Neural progenitor cell (in vitro differentiated cells): ENCODE results near the gene ZNF180. TPM values are rescaled to one million over a fixed set of nuclear protein-coding genes. Genes with fewer than 3 reads are reported as not detected.

Experiments
- DNase-seq: peaks from one replicate; pipeline ENCODE4 v3.0.0-alpha.2; 2016; ENCODE audit warnings: low spot score
- H2AFZ ChIP-seq: fragments of 200-600 bp; sonication (generic); replicated peaks from 2 replicates; pipeline ENCODE4 v1.6.1; 2016; ENCODE audit warnings: antibody characterized with exemption
- H3F3A ChIP-seq: fragments of 200-600 bp; sonication (generic); 2 replicates; pipeline ENCODE4 v1.6.1; 2016; ENCODE audit warnings: antibody characterized with exemption, low read depth
- H3K27ac ChIP-seq: fragments of 200-600 bp; sonication (generic); 2 replicates; pipeline ENCODE4 v1.5.1; 2016; ENCODE audit warnings: mild to moderate bottlenecking
- H3K27me3 ChIP-seq: fragments of 200-600 bp; sonication (generic); 2 replicates; pipeline ENCODE4 v1.6.1; 2016; ENCODE audit warnings: mild to moderate bottlenecking, moderate library complexity
- H3K36me3 ChIP-seq: fragments of 200-600 bp; sonication (generic); 2 replicates; pipeline ENCODE4 v1.5.1; 2016
- H3K4me1 ChIP-seq: fragments of 200-600 bp; sonication (generic); 2 replicates; pipeline ENCODE4 v1.6.1; 2016; ENCODE audit warnings: mixed run types
- H3K4me2 ChIP-seq: fragments of 200-600 bp; sonication (generic); 2 replicates; pipeline ENCODE4 v1.6.1; 2016
- H3K4me3 ChIP-seq: fragments of 200-600 bp; sonication (generic); 2 replicates; pipeline ENCODE4 v1.5.1; 2016
- H3K79me2 ChIP-seq: fragments of 200-600 bp; sonication (generic); 2 replicates; pipeline ENCODE4 v1.6.1; 2016; ENCODE audit warnings: low read depth
- H3K9ac ChIP-seq: fragments of 200-600 bp; sonication (generic); 2 replicates; pipeline ENCODE4 v1.6.1; 2016
- H3K9me3 ChIP-seq: fragments of 200-600 bp; sonication (generic); 2 replicates; pipeline ENCODE4 v1.5.1; 2016; ENCODE audit warnings: low read depth
- H4K20me1 ChIP-seq: fragments of 200-600 bp; sonication (generic); 2 replicates; pipeline ENCODE4 v1.6.1; 2016; ENCODE audit warnings: low read depth
- H3K27ac Mint-ChIP-seq: 3 replicates; pipeline ENCODE4 v1.8.0; 2021; ENCODE audit warnings: mixed read lengths
- H3K27me3 Mint-ChIP-seq: 2 replicates; pipeline ENCODE4 v1.8.0; 2022; ENCODE audit warnings: low read depth, mild to moderate bottlenecking, inconsistent platforms, moderate library complexity, mixed read lengths; ENCODE audit not compliant: insufficient read depth
- H3K36me3 Mint-ChIP-seq: 3 replicates; pipeline ENCODE4 v1.8.0; 2021; ENCODE audit warnings: mixed read lengths
- H3K4me1 Mint-ChIP-seq: 3 replicates; pipeline ENCODE4 v1.8.0; 2021; ENCODE audit warnings: mixed read lengths
- H3K4me3 Mint-ChIP-seq: 3 replicates; pipeline ENCODE4 v1.8.0; 2021; ENCODE audit warnings: mild to moderate bottlenecking, moderate library complexity, mixed read lengths
- H3K9me3 Mint-ChIP-seq: 3 replicates; pipeline ENCODE4 v1.8.0; 2020; ENCODE audit warnings: mixed read lengths
- CTCF ChIP-seq: fragments of 200-600 bp; sonication (generic); IDR thresholded peaks from 2 replicates; pipeline ENCODE4 v1.5.1; 2017; ENCODE audit warnings: antibody characterized with exemption, mild to moderate bottlenecking
- EZH2 ChIP-seq: fragments of 200-600 bp; sonication (generic); IDR thresholded peaks from 2 replicates; pipeline ENCODE4 v1.6.1; 2017; ENCODE audit warnings: antibody characterized with exemption, mild to moderate bottlenecking, moderate library complexity
- EZH2phosphoT487 ChIP-seq: fragments of 200-600 bp; sonication (generic); IDR thresholded peaks from 2 replicates; pipeline ENCODE4 v1.6.1; 2017; ENCODE audit warnings: antibody characterized with exemption
- total RNA-seq: library from RNA; depleted of rRNA; stranded (reverse); fragments of >200 nt; gene quantifications from 2 replicates; pipeline ENCODE4 v1.2.3, GENCODE V29; 2015; ENCODE audit warnings: low replicate concordance

The ZNF180 gene
- total RNA-seq, 1 donor from 2014 or later, result 10.7 TPM

- H3K27ac ChIP-seq, result no peak overlapping the region
- H3K27me3 ChIP-seq, result no peaks in the 10 kb centered on the region
- no peaks in the 10 kb centered on the region for H3K9me3 ChIP-seq
- no peak overlapping the region for H3K9ac ChIP-seq
- Mint-ChIP-seq H3K4me3 (no peak overlapping the region), H3K4me1 (no peaks in the 10 kb centered on the region), H3K36me3 (no peaks in the 10 kb centered on the region), H3K9me3 (peaks cover 27% of the 10 kb centered on the region), H3K27ac (no peak overlapping the region), H3K27me3 (peaks cover 6% of the 10 kb centered on the region)
- peaks cover 5% of the 10 kb centered on the region for H3K36me3 ChIP-seq
- no peak for DNase-seq
- no peak overlapping the region for H3K4me2 ChIP-seq
- H4K20me1 ChIP-seq, result no peaks in the 10 kb centered on the region
- no peaks in the 10 kb centered on the region for H3K79me2 ChIP-seq
- no peaks in the 10 kb centered on the region for H3F3A ChIP-seq
- TF ChIP-seq EZH2 (no peak), CTCF (no peak), EZH2phosphoT487 (no peak)
- H3K4me1 ChIP-seq, result no peaks in the 10 kb centered on the region
- H2AFZ ChIP-seq, result no peak overlapping the region
- H3K4me3 ChIP-seq, result no peak overlapping the region
These were observed 69.4 kb downstream of the ZNF180 start for GRCh38 chr19:44430956-44431355.

Other genes with a start within 250 kb of the ZNF180 start
- gene ZNF233, start 240.6 kb downstream of the ZNF180 start, total RNA-seq, result 1.2 and 3.1 TPM in 2 replicates
- 8.1 and 9.6 TPM in 2 replicates for gene ZNF235, start 195.5 kb downstream of the ZNF180 start, total RNA-seq
- 11.4 and 18.2 TPM in 2 replicates for gene ZNF112, start 143.8 kb downstream of the ZNF180 start, total RNA-seq
- 7.1 and 16.6 TPM in 2 replicates for gene ZNF285, start 98.9 kb downstream of the ZNF180 start, total RNA-seq
- gene ZNF229, start 52.0 kb downstream of the ZNF180 start, total RNA-seq, result 8.4 and 11.2 TPM in 2 replicates
- not detected in 2 replicates for gene CEACAM20, start 29.2 kb upstream of the ZNF180 start, total RNA-seq
- gene IGSF23, start 113.0 kb upstream of the ZNF180 start, total RNA-seq, result not detected in 2 replicates
- gene PVR, start 143.4 kb upstream of the ZNF180 start, total RNA-seq, result 4.4 and 10.8 TPM in 2 replicates
- gene CEACAM19, start 171.0 kb upstream of the ZNF180 start, total RNA-seq, result 0.09 and 0.59 TPM in 2 replicates
- gene CEACAM16, start 198.6 kb upstream of the ZNF180 start, total RNA-seq, result not detected in 2 replicates
- gene BCL3, start 248.2 kb upstream of the ZNF180 start, total RNA-seq, result not detected in 2 replicates